Measurements from ENCODE around the gene ASB7.
"Not testable (repeated sequence)": the region's sequence is repeated elsewhere in the genome, so short reads cannot be mapped to it uniquely, and the experiment has no call there.

The ASB7 gene

DNA sequence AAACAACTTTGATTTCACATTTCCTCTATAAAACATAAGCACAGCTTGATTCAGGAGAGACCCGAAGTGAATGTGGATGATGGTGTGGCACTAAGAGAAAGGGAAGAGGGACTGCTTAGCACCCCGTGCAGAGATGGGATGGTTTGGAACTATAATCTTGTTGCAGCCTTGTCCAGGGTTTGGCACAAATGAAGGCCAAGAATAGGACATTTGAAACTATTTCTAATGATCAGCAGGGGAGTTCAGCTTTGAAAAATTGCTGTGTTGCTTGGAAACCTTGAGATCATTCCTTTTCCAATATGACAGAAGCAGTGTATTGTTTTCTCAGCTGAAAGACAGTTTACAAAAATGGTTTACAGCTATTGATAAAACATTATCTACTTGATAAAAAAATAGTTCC, 49.7 kb downstream of the ASB7 start:
- DNase-seq (ENCODE audit: low read depth): no peak

DNA sequence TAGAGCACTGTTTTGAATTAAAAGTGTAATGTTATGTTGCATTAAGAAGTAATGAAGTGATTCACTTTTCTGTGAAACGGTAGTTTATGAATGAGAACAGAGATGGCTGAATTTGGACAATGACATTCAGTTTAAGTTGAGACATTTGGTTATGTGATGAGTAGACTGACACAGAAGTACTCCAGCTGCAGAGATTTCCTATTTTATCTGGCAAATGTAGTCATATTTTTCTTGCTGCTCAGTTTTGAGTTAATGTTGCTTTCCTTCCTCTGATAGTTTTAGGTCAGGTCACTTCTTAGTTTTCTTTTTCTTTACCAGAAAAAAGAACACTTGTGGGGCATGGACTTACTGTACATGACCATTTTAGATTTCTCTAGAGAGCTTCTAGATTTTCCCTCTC, 51.2 kb downstream of the ASB7 start:
- no peak for DNase-seq (ENCODE audit: low read depth)

DNA sequence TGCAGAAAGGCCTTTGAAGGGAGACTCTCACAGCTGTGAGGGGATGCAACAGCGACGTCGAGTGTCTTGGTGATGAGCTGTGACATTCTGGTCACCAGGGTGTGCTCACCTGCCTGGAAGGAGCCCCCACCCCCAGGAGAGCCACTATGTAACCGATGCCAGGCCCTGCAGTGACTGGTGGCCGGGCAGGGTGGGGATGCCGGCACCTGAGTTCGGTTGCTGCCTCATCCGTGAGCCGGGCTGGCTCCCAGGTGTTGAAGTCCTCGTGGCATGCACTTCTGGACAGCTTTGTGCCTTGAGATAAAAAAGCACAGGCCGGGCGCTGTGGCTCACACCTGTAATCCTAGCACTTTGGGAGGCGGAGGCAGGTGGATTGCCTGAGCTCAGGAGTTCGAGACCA, 56.5 kb downstream of the ASB7 start:
- DNase-seq (ENCODE audit: low read depth): no peak

DNA sequence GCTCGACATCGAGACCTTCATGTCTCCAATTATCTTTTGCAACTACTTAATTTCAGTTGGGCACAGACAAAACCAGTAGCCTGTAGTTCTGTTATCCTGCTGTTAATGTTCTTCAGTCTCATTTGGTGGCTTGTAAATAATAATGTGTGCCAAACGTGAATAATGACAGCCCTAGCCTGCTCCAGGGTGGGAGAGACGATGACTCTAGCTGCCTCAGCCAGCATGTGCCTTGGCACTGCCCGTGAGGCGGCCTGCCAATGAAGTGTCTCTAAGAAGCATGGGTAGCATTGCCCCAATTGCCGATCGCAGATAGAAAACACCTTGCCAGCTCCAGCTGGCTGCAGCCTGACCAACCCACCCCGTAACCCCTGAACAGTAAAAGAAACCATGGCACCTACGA, 58.8 kb downstream of the ASB7 start:
- DNase-seq (ENCODE audit: low read depth): no peak

DNA sequence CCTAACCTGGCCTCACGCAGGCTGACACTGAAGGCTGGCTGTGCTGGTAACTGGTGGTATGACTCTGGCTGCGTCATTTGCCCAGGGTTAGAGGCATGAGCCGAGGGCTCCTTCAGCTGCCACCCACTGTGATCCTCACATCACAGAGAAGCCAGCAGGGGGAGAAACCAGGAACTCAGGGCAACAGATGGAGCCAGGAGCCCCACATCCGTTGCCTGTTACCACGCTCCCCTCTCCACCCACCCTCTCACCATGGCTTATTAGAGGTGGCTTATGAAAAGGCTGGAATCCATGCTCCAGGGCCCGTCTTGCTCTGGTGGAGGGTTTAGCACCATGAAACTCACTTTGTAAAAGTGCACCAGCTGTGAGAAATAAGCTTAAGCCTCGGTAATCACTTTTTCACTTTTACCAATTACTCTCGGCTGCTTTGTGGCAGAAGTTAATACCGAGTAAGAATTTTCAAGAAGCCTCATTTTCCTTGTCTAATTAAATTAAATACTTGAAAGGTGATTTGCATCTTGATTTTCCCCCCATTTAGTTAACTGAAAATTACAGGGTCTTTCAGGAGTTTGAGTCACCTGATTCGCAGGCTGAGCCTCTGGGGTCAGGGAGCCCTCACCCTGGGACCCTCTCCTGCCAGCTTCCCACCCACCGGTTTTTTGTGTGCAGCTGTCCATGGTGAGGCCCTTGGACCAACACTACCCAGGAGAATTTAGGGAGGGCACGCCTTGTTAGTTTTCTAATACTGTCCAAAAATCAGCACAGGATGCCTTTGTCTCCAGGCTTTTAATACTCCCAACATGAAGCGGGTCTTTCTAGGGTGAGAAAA, 60.9 kb downstream of the ASB7 start:
- no peak for DNase-seq (ENCODE audit: low read depth)

DNA sequence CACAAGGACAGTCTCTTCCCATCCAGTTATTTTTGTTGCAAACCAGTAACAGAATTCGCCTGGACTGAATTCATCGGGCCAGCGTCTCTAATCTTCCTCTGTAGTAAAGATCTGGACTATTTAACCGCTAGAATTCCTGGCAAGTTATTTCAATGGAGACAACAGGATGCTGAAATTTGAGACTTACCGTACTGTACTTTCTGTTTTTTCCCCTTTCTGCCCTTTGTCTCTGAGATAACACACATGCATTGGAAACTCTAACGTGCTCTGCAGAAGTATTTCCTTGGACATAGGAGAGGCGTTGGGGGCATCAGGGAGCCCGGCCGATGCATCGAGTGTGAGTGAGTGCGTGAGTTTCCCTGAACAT, 61.5 kb downstream of the ASB7 start:
- no peak for DNase-seq (ENCODE audit: low read depth)

DNA sequence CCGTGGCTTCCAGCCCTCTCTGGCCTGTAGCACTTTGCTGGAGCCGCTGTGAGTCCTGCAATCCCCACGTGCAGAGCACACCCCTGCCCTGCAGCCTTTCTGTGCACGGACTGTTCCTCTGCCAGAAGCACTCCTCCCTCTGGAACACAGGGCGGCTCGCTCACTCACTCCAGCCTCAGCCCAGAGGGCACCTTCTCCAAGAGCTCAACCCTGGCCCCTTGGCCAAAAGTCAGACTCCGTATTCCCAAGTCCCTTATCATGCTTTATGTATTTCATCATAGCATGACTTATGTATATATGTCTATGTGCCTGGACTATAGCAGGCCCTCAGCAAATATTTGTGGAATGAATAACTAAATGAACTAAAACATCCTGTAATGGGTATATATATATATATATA, 63.2 kb downstream of the ASB7 start:
- DNase-seq (ENCODE audit: low read depth): peak; percentile 40

DNA sequence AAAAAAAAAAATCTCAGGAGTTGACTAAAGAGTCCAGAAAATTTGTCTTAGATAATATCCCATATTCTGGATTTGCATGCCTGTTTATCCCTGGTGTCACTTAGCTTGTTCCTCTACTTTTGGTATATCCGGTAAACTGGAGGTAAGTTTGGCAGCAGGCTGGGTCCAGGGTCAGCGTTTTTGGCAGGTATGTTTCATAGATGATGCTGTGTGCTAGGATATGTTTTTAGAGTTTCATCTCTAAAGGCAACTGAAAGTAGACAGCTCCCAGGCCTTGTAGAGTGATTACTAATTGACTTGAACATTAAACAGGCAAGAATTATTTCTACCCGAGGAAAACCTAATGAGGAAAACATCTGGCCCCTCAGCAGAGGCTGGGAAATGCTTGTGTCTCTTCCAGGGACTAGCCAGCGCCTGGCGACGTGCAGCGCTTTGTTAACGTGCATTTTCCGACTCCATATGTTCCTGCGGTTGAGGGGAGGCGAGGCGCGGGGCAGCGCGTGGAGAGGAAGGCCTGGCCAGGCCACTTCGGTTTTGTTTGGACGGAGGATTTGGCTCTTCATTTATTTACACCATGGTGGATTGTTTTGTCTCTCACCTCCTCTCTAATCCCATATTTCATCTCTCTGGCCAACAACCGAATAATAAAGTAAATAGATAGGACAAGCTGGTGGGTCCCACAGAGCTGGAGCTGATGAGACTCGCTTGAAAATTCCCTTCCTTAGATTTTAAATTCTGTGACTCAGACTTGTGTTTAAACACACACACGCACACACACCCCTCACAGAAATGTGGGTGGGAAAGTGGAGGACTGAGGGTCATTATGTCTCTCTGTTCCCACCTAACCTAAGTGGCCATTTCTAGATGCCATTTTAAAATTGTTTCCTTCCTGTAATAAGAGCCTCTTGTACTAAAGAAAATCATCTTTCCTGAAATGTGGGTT, 65.3 kb downstream of the ASB7 start:
- no peak for DNase-seq (ENCODE audit: low read depth)

DNA sequence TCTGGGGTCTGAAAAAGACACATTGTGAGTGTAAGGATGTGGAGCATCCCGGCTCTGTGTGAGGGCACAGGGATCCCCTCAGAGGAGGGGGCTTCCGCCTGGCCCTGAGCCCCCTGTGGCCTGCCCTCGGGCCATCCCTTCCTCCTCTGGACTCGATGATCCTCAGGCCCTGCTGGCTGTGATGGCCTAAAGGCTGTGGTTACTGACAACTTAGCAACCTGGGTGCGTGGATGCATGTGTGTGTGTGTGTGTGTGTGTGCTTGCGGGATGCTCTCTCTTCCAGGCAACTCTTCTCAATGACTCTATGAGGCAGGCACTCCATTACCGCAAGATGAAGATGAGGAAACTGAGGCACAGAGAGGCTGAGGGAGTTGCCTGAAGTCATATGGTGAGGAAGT, 66.0 kb downstream of the ASB7 start:
- DNase-seq (ENCODE audit: low read depth): no peak

DNA sequence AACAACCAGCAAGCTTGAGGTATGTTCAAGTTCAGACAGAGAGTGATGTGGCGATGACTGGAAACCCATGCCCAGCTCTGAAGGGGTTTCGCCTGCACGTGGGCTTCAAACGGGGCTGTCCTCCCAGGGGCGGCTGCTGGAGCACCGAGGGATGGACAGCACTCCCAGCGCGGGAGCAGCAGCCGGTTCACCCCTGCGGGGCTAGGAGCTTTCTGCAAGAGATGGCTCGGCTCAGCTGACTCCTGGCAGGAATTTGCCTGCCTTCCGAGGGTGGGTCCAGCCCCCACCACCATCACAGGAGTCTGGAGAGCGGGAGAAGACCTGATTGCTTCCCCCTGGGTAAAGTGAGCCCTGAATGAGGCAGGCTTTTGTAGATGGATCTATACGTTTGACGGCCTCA, 66.9 kb downstream of the ASB7 start:
- DNase-seq (ENCODE audit: low read depth): no peak

DNA sequence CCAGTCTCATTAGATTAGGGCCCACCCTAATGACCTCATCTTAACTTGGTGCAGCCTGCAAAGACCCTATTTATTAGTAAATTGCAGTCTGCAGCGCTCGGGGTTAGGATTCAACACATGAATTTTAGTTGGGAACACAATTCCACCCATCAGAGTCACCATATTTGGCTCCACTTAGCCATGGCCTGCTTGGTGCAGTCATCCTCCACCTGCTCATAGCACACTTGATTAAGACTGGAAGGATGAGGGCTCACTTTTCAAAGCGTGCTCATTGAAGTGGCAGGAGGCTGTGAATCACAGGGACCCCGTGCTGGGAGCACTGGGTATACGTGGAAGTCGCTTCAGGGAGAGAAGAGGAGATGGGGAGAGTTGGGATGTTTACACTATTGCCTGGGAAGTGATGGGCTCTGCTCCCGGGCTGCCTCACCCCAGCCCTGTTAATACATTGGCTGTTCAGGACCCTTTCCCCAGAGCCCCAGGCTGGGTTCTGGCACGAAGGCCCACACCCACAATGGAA, 68.2 kb downstream of the ASB7 start:
- DNase-seq (ENCODE audit: low read depth): no peak

DNA sequence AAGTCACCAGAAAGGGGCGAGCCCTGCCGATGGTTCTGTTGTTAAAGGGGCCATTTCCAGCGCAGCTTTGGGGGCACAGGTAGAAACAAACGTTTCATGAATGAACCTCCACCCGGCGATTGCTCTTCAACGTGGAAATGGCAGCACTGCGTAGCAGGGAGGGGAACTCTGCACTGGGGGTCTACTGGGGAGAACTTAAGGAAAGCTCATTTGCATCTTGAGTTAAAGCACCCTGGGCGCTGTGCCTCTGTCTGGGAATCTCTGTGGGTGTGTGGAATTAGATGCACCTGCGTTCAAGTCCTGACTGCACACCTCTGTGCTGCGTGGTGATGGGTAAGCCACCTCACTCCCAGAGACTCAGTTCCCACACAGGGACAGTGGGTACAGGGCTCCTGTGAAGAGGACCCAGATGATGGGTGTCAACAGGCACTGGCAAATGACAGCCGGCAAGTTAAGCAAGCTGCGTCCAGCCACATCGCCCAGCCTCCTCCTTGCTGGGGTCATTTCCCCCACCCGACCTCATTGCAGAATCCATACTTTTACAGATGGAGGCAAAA, 68.8 kb downstream of the ASB7 start:
- no peak for DNase-seq (ENCODE audit: low read depth)

DNA sequence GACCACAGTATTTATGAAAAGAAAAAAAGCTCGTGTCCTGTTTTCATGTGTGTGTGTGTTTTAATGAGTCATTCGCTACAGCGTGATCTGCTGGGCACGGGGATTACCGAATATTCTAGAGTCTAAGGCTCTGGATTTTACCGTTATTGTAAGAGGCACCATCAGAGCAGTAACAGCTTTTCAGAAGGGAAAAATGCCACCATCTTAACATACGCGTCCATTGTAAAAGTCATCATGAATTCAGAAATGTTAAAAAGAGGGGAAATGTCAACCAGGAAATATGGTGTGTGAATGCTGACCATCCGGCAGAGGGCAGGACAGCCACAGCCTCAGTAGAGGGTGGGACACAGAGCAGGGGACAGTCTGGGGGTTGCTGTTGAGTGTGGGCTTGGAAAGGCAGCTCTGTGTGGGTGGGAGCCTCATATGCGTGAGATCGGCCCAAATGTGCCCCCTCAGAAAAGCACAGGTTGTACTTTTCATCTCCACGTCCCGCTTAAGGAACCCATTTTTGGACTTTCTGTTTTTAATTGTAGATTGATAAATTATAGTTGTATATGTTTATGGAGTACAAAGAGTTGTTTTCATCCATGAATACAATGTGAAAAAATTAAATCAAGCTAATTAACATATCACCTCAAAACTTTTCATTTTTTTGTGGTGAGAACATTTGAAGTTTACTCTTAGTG, 69.6 kb downstream of the ASB7 start:
- no peak for DNase-seq (ENCODE audit: low read depth)

DNA sequence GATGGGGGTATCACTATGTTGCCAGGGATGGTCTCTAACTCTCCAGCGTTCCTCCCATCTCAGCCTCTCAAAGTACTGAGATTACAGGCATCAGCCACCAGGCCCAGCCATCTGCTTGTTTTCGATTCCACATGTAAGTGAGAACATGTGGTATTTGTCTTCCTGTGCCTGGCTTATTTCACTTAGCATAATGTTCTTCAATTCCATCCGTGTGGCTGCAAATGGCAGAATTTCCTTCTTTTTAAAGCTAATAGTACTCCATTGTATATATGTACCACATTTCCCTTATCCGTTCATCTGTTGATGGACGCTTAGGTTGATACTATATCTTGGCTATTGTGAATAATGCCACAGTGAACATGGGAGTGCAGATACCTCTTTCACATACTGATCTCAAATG, 70.6 kb downstream of the ASB7 start:
- no peak for DNase-seq (ENCODE audit: low read depth)

DNA sequence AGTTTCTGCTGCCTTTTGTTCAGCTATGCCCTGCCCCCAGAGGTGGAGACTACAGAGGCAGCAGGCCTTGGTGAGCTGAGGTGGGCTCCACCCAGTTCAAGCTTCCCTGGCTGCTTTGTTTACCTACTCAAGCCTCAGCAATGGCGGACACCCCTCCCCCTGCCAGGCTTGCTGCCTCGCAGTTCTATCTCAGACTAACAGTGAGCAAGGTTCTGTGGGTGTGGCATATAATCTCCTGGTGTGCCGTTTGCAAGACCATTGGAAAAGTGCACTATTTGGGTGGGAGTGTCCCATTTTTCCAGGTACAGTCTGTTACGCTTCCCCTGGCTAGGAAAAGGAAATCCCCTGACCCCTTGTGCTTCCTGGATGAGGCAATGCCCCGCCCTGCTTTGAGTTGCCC, 76.8 kb downstream of the ASB7 start:
- DNase-seq (ENCODE audit: low read depth): not testable (repeated sequence)

DNA sequence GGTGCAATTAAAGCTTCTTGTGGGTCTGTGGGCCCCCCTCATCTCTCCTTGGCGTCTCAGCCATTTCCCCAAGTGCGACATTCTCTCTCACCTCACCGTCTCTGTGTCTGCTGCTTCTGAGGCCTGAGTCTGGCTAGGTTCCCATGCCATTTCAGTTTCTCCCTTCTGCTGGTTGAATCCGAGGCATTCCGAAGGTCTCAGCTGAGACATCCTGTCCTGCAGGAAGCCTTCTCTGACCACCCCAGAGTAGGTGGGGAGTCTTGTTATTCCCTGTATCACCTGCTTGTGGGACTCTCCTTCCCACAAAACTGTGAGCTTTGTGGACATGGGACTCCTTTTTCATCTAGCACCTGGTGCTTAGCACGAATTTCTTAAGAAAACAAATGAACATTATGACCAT, 78.3 kb downstream of the ASB7 start:
- no peak for DNase-seq (ENCODE audit: low read depth)

DNA sequence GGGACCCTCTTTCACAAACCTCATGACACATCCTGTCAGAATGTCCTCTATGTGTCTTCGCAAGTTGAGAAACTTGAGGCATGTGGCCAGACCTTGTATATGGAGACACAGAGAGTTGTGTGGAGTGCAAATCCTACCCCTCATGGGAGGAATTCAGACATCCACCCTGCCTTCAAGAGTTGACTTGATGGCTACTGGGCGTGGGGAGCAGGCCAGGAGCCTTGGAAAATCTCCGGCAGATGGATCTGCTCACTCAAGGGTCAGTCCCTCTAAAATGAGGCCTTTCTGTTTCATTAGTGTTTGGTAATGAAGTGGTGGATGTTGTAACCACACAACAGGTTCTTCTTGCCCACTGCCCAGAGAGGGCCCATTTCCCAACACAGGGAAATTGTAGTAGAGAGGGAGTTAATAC, 79.0 kb downstream of the ASB7 start:
- DNase-seq (ENCODE audit: low read depth): no peak

DNA sequence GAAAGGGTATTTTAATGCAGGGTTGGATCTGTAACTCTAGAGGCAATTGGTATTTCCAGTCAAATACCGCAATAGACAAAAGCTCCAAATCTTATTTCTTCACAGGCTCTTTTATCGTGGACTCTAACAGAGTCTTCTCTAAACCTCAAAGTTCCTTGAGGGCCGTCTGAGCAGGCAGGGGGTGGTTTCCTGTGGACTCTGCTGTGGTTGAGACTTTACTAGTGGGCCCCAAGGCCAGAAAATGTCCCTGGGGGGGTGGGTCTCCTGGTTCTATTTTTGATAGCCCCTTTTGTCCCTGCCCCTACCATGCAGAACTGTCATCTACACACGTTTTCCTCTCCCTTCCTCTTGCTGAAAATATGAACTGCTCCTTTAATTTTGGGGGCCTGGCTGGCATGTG, 80.1 kb downstream of the ASB7 start:
- no peak for DNase-seq (ENCODE audit: low read depth)

DNA sequence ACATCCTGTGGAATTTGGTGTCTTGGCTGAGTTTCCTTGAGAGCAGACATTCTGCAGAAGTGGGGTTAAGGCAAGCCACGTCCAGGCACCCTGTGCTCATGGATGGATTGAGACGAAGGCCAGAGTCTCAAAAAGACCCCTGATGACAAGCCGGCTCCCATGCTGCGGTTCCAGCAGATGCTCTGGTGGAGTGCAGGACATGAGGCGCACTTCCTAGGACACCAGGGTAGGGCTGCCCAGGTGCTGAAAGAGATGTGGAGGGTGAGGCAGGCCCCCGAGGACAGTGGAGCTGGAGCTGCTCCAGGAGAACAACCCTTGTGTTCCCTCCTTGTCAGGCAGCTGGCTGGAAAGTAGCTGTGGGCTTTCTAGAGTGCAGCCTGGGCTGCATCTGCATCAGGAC, 81.0 kb downstream of the ASB7 start:
- DNase-seq (ENCODE audit: low read depth): no peak

DNA sequence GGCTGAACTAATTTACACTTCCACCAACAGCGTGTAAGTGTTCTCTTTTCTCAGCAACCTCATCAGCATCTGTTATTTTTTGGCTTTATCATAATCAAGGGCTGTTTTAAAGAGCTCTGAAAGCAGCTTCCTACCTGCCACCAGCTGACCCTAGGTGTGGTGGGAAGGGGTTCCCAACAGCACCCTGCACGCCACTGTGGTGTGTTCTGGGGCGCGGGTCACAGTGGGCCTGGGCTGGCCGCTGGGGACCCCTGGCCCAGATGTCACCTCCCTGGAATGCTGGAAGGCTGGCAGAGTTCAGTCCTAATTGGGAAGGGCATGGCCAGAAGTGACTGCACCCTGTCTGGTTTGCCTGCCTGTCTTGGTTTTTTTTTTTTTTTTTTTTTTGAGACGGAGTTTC, 82.2 kb downstream of the ASB7 start:
- DNase-seq (ENCODE audit: low read depth): no peak

DNA sequence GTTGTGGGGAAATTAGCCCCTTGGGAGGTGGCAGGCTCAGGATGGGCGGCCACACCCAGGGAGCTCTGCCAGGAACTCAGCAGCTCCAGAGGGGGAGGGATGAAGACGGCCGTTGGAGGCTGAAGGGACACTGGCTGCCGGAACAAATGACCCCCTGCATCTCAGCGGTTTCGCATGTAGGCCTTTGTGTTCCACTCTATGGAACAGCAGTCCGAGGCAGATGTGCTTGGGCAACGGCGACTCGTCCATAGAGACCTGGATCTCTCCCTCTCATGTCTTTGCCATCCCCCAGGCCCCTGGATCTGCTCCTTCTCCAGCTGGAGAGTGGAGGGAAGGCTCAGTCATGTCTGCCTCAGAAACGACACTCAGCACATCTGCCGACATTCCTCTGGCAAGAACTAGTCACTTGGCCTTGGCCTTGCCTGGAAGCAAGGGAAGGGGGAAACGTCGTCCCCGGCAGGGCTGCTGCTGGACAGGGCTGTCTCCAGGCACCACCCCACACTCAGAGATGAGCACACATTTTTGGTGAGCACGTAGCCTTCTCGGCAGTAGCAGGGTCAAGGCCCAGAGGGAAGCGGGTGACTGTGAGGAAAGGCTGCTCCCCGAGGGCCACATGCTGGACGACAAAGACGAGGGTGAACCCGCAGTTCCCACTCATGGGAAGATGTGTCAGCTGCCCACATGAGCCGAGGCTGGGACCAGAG, 83.8 kb downstream of the ASB7 start:
- DNase-seq (ENCODE audit: low read depth): no peak

All from fibroblast of the conjunctiva (primary cell).